ENCODE measurements around the gene BMP3. TPM values are rescaled to one million over a fixed set of nuclear protein-coding genes. Genes with fewer than 3 reads are reported as not detected.

Gene BMP3
- total and polyA plus RNA-seq, 10 of the 15 experiments (the other 5 are each of a cell fraction or from before 2014, with no cell fraction given): 0.37 to 1.4 (median 0.88) TPM

DNA sequence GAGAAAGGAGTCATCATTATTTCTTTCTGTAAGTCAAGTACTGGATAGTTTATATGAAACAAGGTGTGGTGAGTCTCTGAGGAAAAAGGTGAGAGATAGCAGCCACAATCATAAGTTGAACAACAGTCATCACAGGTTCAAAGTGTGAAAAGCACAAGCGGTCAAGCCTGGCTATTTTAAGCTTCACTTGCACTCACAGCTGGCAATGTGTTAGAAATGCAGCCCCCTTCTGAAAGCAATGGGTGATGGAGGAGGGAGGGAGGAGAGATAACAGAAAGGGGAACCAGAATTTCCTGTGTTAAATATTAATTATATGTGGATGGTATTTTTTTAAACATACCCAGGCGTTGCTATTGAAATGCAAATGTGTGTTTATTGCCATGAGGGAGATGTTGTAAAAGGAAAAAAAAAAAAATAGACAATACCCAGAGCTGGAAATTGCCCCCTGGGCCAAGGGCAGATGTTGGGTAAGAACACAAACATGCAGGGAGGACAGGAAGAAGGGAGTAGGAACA lies 26.9 kb upstream of the BMP3 start (continued):
- TF ChIP-seq, protein P1, sequence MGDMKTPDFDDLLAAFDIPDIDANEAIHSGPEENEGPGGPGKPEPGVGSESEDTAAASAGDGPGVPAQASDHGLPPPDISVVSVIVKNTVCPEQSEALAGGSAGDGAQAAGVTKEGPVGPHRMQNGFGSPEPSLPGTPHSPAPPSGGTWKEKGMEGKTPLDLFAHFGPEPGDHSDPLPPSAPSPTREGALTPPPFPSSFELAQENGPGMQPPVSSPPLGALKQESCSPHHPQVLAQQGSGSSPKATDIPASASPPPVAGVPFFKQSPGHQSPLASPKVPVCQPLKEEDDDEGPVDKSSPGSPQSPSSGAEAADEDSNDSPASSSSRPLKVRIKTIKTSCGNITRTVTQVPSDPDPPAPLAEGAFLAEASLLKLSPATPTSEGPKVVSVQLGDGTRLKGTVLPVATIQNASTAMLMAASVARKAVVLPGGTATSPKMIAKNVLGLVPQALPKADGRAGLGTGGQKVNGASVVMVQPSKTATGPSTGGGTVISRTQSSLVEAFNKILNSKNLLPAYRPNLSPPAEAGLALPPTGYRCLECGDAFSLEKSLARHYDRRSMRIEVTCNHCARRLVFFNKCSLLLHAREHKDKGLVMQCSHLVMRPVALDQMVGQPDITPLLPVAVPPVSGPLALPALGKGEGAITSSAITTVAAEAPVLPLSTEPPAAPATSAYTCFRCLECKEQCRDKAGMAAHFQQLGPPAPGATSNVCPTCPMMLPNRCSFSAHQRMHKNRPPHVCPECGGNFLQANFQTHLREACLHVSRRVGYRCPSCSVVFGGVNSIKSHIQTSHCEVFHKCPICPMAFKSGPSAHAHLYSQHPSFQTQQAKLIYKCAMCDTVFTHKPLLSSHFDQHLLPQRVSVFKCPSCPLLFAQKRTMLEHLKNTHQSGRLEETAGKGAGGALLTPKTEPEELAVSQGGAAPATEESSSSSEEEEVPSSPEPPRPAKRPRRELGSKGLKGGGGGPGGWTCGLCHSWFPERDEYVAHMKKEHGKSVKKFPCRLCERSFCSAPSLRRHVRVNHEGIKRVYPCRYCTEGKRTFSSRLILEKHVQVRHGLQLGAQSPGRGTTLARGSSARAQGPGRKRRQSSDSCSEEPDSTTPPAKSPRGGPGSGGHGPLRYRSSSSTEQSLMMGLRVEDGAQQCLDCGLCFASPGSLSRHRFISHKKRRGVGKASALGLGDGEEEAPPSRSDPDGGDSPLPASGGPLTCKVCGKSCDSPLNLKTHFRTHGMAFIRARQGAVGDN (IDR thresholded peaks at IDR 0.05): 0 out of 2 replicates have a peak, but pooled peaks have one; percentile 23
- TF ChIP-seq, protein P2, sequence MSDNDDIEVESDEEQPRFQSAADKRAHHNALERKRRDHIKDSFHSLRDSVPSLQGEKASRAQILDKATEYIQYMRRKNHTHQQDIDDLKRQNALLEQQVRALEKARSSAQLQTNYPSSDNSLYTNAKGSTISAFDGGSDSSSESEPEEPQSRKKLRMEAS (IDR thresholded peaks at IDR 0.05; ENCODE audit: low read depth, low read length): no peak
- TF ChIP-seq, protein P3, sequence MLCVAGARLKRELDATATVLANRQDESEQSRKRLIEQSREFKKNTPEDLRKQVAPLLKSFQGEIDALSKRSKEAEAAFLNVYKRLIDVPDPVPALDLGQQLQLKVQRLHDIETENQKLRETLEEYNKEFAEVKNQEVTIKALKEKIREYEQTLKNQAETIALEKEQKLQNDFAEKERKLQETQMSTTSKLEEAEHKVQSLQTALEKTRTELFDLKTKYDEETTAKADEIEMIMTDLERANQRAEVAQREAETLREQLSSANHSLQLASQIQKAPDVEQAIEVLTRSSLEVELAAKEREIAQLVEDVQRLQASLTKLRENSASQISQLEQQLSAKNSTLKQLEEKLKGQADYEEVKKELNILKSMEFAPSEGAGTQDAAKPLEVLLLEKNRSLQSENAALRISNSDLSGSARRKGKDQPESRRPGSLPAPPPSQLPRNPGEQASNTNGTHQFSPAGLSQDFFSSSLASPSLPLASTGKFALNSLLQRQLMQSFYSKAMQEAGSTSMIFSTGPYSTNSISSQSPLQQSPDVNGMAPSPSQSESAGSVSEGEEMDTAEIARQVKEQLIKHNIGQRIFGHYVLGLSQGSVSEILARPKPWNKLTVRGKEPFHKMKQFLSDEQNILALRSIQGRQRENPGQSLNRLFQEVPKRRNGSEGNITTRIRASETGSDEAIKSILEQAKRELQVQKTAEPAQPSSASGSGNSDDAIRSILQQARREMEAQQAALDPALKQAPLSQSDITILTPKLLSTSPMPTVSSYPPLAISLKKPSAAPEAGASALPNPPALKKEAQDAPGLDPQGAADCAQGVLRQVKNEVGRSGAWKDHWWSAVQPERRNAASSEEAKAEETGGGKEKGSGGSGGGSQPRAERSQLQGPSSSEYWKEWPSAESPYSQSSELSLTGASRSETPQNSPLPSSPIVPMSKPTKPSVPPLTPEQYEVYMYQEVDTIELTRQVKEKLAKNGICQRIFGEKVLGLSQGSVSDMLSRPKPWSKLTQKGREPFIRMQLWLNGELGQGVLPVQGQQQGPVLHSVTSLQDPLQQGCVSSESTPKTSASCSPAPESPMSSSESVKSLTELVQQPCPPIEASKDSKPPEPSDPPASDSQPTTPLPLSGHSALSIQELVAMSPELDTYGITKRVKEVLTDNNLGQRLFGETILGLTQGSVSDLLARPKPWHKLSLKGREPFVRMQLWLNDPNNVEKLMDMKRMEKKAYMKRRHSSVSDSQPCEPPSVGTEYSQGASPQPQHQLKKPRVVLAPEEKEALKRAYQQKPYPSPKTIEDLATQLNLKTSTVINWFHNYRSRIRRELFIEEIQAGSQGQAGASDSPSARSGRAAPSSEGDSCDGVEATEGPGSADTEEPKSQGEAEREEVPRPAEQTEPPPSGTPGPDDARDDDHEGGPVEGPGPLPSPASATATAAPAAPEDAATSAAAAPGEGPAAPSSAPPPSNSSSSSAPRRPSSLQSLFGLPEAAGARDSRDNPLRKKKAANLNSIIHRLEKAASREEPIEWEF (IDR thresholded peaks at IDR 0.05; ENCODE audit: insufficient replicate concordance, low read depth, low read length): no peak
- TF ChIP-seq NR2C1 (IDR thresholded peaks at IDR 0.05) (no peak), STAT1 (conservative IDR thresholded peaks at IDR 0.05) (no peak), ZNF217 (IDR thresholded peaks at IDR 0.05) (peak; percentile 87), CHD2 (IDR thresholded peaks at IDR 0.05; ENCODE audit: borderline replicate concordance, low read depth, low read length) (peak; percentile 85), SMC3 (IDR thresholded peaks at IDR 0.05; ENCODE audit: borderline replicate concordance, low read length) (no peak), CREM (IDR thresholded peaks at IDR 0.05; ENCODE audit: low read depth) (no peak), ZNF622 (IDR thresholded peaks at IDR 0.05) (no peak), NBN (IDR thresholded peaks at IDR 0.05) (peak; percentile 91), JUND (IDR thresholded peaks at IDR 0.05; ENCODE audit: low read depth, low read length) (0 out of 2 replicates have a peak, but pooled peaks have one; percentile 28), EGR1 (IDR thresholded peaks at IDR 0.05; ENCODE audit: borderline replicate concordance in 1 of 2, low read depth in 2 of 2, low read length in 2 of 2) (no peak)
- TF ChIP-seq, protein P4, sequence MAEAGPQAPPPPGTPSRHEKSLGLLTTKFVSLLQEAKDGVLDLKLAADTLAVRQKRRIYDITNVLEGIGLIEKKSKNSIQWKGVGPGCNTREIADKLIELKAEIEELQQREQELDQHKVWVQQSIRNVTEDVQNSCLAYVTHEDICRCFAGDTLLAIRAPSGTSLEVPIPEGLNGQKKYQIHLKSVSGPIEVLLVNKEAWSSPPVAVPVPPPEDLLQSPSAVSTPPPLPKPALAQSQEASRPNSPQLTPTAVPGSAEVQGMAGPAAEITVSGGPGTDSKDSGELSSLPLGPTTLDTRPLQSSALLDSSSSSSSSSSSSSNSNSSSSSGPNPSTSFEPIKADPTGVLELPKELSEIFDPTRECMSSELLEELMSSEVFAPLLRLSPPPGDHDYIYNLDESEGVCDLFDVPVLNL (IDR thresholded peaks at IDR 0.05; ENCODE audit: low read depth, low read length): no peak
- TF ChIP-seq, protein P5, sequence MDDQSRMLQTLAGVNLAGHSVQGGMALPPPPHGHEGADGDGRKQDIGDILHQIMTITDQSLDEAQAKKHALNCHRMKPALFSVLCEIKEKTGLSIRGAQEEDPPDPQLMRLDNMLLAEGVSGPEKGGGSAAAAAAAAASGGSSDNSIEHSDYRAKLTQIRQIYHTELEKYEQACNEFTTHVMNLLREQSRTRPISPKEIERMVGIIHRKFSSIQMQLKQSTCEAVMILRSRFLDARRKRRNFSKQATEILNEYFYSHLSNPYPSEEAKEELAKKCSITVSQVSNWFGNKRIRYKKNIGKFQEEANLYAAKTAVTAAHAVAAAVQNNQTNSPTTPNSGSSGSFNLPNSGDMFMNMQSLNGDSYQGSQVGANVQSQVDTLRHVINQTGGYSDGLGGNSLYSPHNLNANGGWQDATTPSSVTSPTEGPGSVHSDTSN (IDR thresholded peaks at IDR 0.05; ENCODE audit: insufficient replicate concordance, low read depth, low read length): no peak
